Mesenchymal stem cell (in vitro differentiated cells and primary cell): ENCODE data around the gene ADTRP.

Experiments
- DNase-seq: peaks from one replicate; pipeline ENCODE4 v3.0.0-alpha.2; 2013
- H2AFZ ChIP-seq: one replicate; pipeline ENCODE4 v1.6.1; 2013; ENCODE audit warnings: low read depth, mild to moderate bottlenecking, control low read depth, inconsistent platforms, low read length, moderate library complexity
- H2AK5ac ChIP-seq: 2 replicates; pipeline ENCODE4 v1.6.1; 2013; ENCODE audit warnings: low read length, moderate library complexity, mild to moderate bottlenecking, inconsistent platforms; ENCODE audit not compliant: severe bottlenecking
- H2BK120ac ChIP-seq: one replicate; pipeline ENCODE4 v1.6.1; 2013; ENCODE audit warnings: low read depth, mild to moderate bottlenecking, inconsistent platforms, low read length, moderate library complexity
- H2BK12ac ChIP-seq, 2 experiments: one replicate each; pipeline ENCODE4 v1.6.1; 2013; ENCODE audit warnings: inconsistent platforms in 2 of 2, low read length in 2 of 2, mild to moderate bottlenecking in 2 of 2, moderate library complexity in 2 of 2, control low read depth in 1 of 2
- H2BK15ac ChIP-seq: one replicate; pipeline ENCODE4 v1.6.1; 2013; ENCODE audit warnings: mild to moderate bottlenecking, low read depth, inconsistent platforms; ENCODE audit not compliant: poor library complexity, severe bottlenecking
- H2BK5ac ChIP-seq: 2 replicates; pipeline ENCODE4 v1.6.1; 2013; ENCODE audit warnings: low read depth, mild to moderate bottlenecking, low read length, control low read depth, inconsistent platforms; ENCODE audit not compliant: poor library complexity, severe bottlenecking
- H3K14ac ChIP-seq, 2 experiments: one replicate each; pipeline ENCODE4 v1.6.1; 2013; ENCODE audit warnings: inconsistent platforms in 2 of 2, low read length in 2 of 2, control low read depth in 1 of 2, mild to moderate bottlenecking in 1 of 2, moderate library complexity in 1 of 2
- H3K18ac ChIP-seq, 2 experiments: one replicate each; pipeline ENCODE4 v1.6.1; 2013; ENCODE audit warnings: inconsistent platforms in 2 of 2, low read length in 2 of 2, control low read depth in 1 of 2, low read depth in 1 of 2, mild to moderate bottlenecking in 1 of 2
- H3K23ac ChIP-seq, 2 experiments: one replicate each; pipeline ENCODE4 v1.6.1; 2013; ENCODE audit warnings: inconsistent platforms in 2 of 2, low read length in 2 of 2, mild to moderate bottlenecking in 2 of 2, moderate library complexity in 2 of 2, control low read depth in 1 of 2
- H3K27ac ChIP-seq: 2 replicates; pipeline ENCODE4 v1.5.1; 2013; ENCODE audit warnings: mild to moderate bottlenecking, moderate library complexity, low read length, control low read depth, inconsistent platforms; ENCODE audit not compliant: poor library complexity, severe bottlenecking
- H3K27me3 ChIP-seq, 2 experiments: 2 replicates each; pipeline versions ENCODE4 v1.6.1 to v1.7.0; 2013; ENCODE audit warnings: low read length in 2 of 2, mild to moderate bottlenecking in 2 of 2, moderate library complexity in 2 of 2, control low read depth in 1 of 2, inconsistent platforms in 1 of 2; ENCODE audit not compliant: control insufficient read depth in 1 of 2, insufficient read depth in 1 of 2
- H3K36me3 ChIP-seq, 2 experiments: 2 replicates each; pipeline versions ENCODE4 v1.6.1 to v1.7.0; 2013; ENCODE audit warnings: low read length in 2 of 2, control low read depth in 1 of 2, inconsistent platforms in 1 of 2, low read depth in 1 of 2, mild to moderate bottlenecking in 1 of 2; ENCODE audit not compliant: insufficient read depth in 2 of 2, control insufficient read depth in 1 of 2
- H3K4ac ChIP-seq, 2 experiments: one replicate each; pipeline ENCODE4 v1.6.1; 2013; ENCODE audit warnings: inconsistent platforms in 2 of 2, low read length in 2 of 2, mild to moderate bottlenecking in 2 of 2, moderate library complexity in 2 of 2, control low read depth in 1 of 2, low read depth in 1 of 2
- H3K4me1 ChIP-seq: 2 replicates; pipeline ENCODE4 v1.6.1; 2013; ENCODE audit warnings: low read depth, low read length, control low read depth; ENCODE audit not compliant: control insufficient read depth, insufficient read depth
- H3K4me2 ChIP-seq: 2 replicates; pipeline ENCODE4 v1.6.1; 2013; ENCODE audit warnings: low read length, mild to moderate bottlenecking, inconsistent platforms; ENCODE audit not compliant: poor library complexity, severe bottlenecking
- H3K4me3 ChIP-seq, 2 experiments: 2 replicates each; pipeline versions ENCODE4 v1.5.1 to v1.7.0; 2013; ENCODE audit warnings: low read length in 2 of 2, mild to moderate bottlenecking in 2 of 2, control low read depth in 1 of 2, low read depth in 1 of 2; ENCODE audit not compliant: insufficient read depth in 1 of 2
- H3K79me1 ChIP-seq: replicated peaks from 2 replicates; pipeline ENCODE4 v1.6.1; 2013; ENCODE audit warnings: mild to moderate bottlenecking, control low read depth, low read length, inconsistent platforms; ENCODE audit not compliant: poor library complexity, severe bottlenecking
- H3K9ac ChIP-seq: 2 replicates; pipeline ENCODE4 v1.7.0; 2013; ENCODE audit warnings: mild to moderate bottlenecking, low read length, moderate library complexity
- H3K9me3 ChIP-seq: 2 replicates; pipeline ENCODE4 v1.7.0; 2013; ENCODE audit warnings: mild to moderate bottlenecking, low read length; ENCODE audit not compliant: control insufficient read depth
- H4K8ac ChIP-seq: one replicate; pipeline ENCODE4 v1.6.1; 2013; ENCODE audit warnings: inconsistent platforms, mild to moderate bottlenecking, low read length, moderate library complexity
- H4K91ac ChIP-seq: one replicate; pipeline ENCODE4 v1.6.1; 2013; ENCODE audit warnings: mild to moderate bottlenecking, low read length, inconsistent platforms
- WGBS: methylation state at CpG from one replicate; pipeline ENCODE4 v1.1.7; 2013; ENCODE audit warnings: mixed read lengths; 5-methylcytosine and 5-hydroxymethylcytosine counted together

The ADTRP gene

DNA sequence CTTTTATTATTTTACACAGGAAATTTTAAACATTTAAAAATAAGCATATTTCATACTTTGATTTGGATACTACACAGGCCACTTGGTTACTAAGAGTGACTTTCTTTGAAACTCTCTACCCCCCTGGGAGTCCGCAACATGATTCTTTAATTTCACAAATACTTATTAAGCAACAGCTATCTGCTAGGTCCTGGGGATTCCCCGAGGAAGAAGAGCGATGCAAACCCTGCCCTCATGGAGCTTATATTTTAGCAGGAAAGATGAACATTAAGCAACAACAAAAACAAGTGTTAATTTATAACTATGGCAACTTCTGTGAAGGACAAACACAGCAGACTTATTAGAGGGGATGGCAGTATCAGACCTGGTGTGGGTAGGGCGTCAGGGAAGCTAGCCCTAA lies 3.9 kb upstream of the ADTRP start:
- no peak overlapping the region for H2AK5ac ChIP-seq
- no peak overlapping the region for H2BK120ac ChIP-seq
- no peaks in the 10 kb centered on the region for H3K27me3 ChIP-seq
- no peaks in the 10 kb centered on the region for H3K9me3 ChIP-seq
- H4K8ac ChIP-seq, result no peak overlapping the region
- H3K36me3 ChIP-seq, result no peaks in the 10 kb centered on the region
- H3K14ac ChIP-seq, result no peak overlapping the region
- no peak overlapping the region for H3K4ac ChIP-seq
- H3K4me2 ChIP-seq, result no peak overlapping the region
- no peaks in the 10 kb centered on the region for H3K79me1 ChIP-seq
- H3K18ac ChIP-seq, result no peak overlapping the region
- no peak overlapping the region for H3K27ac ChIP-seq
- H3K4me1 ChIP-seq, result no peaks in the 10 kb centered on the region
- no peak overlapping the region for H2BK12ac ChIP-seq
- no peak overlapping the region for H3K9ac ChIP-seq
- no peak overlapping the region for H3K23ac ChIP-seq
- no peak overlapping the region for H2BK5ac ChIP-seq
- H2BK15ac ChIP-seq, result no peak overlapping the region
- DNase-seq, result no peak
- H2AFZ ChIP-seq, result no peak overlapping the region
- no peak overlapping the region for H4K91ac ChIP-seq
- 96% methylated on average over 3 of the region's 4 CpGs for WGBS
- H3K4me3 ChIP-seq, result no peak overlapping the region

DNA sequence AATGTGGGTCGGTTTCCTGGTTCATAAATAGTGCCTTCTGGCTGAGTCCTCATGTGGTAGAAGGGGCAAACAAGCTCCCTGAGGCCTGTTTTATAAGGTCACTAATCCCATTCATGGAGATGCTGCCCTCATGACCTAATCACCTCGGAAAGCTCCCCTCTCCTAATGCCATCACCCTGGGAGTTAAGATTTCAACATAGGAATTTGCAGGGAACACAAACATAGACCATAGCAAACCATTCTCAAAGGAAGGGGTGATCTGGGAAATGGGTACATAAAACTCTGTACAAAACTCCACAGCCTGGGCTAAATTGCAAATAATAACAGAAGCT lies 1.5 kb upstream of the ADTRP start:
- no peaks in the 10 kb centered on the region for H3K79me1 ChIP-seq
- no peak overlapping the region for H3K14ac ChIP-seq
- H3K4me1 ChIP-seq, result no peaks in the 10 kb centered on the region
- DNase-seq, result no peak
- no peak overlapping the region for H3K18ac ChIP-seq
- no peak overlapping the region for H3K4ac ChIP-seq
- H4K91ac ChIP-seq, result no peak overlapping the region
- no peaks in the 10 kb centered on the region for H3K9me3 ChIP-seq
- no peak overlapping the region for H4K8ac ChIP-seq
- no peaks in the 10 kb centered on the region for H3K36me3 ChIP-seq
- no peak overlapping the region for H2BK5ac ChIP-seq
- no peak overlapping the region for H2BK120ac ChIP-seq
- H2AK5ac ChIP-seq, result no peak overlapping the region
- H3K27me3 ChIP-seq, result no peaks in the 10 kb centered on the region
- no peak overlapping the region for H2BK15ac ChIP-seq
- no peak overlapping the region for H2AFZ ChIP-seq
- H3K27ac ChIP-seq, result no peak overlapping the region
- H3K4me3 ChIP-seq, result no peak overlapping the region
- H3K23ac ChIP-seq, result no peak overlapping the region
- H3K4me2 ChIP-seq, result no peak overlapping the region
- no peak overlapping the region for H3K9ac ChIP-seq
- H2BK12ac ChIP-seq, result no peak overlapping the region
- WGBS, result 100% methylated on average over 1 of the region's 2 CpGs

DNA sequence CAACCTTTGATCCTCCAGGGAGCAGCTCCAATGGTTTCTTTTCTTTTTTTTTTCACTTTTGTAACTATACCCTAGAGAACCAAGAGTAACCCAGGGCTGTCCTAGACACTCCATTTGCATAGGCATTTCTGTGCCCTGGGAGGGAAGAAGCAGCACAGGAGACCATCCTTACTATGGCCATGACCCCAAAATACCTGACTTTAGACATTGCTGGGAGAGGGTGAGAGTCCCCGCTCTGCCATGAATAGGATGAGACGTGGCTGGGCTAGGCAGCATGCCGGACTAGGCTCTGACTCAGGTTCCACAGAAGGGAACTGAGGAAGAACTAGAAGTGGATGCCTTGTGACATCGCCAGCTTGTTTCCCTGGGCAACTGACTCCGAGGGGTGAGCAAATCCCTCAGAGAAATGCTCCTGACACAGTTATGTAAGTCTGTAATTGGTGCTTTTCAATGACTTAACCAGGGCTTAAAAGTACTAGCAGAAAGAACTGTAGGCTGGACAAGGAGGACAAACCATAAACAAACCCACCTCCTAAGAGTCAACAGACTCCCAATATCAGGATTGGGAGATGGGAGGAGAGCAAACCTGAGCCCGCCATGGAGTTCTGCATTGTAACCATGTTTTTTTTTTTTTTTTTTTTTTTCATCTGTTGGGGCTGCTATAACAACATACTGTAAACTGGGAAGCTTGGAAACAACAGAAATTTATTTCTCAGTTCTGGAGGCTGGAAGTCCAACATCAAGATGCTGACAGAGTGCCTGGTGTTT lies 910 bp upstream of the ADTRP start:
- H3K4ac ChIP-seq, result no peak overlapping the region
- H3K79me1 ChIP-seq, result no peaks in the 10 kb centered on the region
- no peaks in the 10 kb centered on the region for H3K36me3 ChIP-seq
- H4K8ac ChIP-seq, result no peak overlapping the region
- no peak overlapping the region for H3K18ac ChIP-seq
- no peak overlapping the region for H2BK15ac ChIP-seq
- H3K27me3 ChIP-seq, result no peaks in the 10 kb centered on the region
- H4K91ac ChIP-seq, result no peak overlapping the region
- H3K27ac ChIP-seq, result no peak overlapping the region
- no peaks in the 10 kb centered on the region for H3K4me1 ChIP-seq
- H2AK5ac ChIP-seq, result peak overlapping the region; percentile 53
- H2BK5ac ChIP-seq, result no peak overlapping the region
- H2BK120ac ChIP-seq, result no peak overlapping the region
- H3K23ac ChIP-seq, result no peak overlapping the region
- DNase-seq, result no peak
- H2AFZ ChIP-seq, result no peak overlapping the region
- 93% methylated on average over 5 of the region's 6 CpGs for WGBS
- no peak overlapping the region for H3K9ac ChIP-seq
- H3K14ac ChIP-seq, result no peak overlapping the region
- peak overlapping the region in 1 of 2 experiments; percentile 16 for H3K4me3 ChIP-seq
- H3K4me2 ChIP-seq, result no peak overlapping the region
- no peak overlapping the region for H2BK12ac ChIP-seq
- H3K9me3 ChIP-seq, result no peaks in the 10 kb centered on the region

DNA sequence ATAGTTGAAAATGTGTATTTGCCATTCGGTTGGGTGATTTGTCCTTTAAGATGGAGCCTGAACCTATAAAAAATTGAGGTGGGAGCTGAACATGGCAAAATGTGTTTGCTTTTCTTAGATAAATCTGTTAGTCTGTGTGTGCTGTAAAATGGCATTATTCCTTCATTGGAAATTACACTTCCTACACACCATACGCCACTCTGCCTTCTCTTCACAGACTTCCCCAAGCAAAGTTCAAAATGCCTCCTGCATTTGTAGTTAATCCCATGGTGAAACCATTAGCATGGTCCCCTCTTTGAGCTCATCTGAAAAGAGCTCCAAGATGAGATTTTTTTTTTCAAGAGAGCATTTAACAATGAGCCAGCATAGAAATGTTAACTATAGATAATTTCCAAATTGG lies 567 bp downstream of the ADTRP start:
- WGBS, result 100% methylated on average over 2 of the region's 2 CpGs
- no peak overlapping the region for H2BK5ac ChIP-seq
- H3K9ac ChIP-seq, result no peak overlapping the region

More for the DNA sequence above, 567 bp downstream of the ADTRP start:
- DNase-seq, result no peak
- Histone ChIP-seq H3K9me3 (no peaks in the 10 kb centered on the region), H2BK15ac (no peak overlapping the region), H3K23ac (no peak overlapping the region), H3K27ac (no peak overlapping the region), H2AK5ac (no peak overlapping the region), H2AFZ (no peak overlapping the region), H3K36me3 (no peaks in the 10 kb centered on the region), H3K4me2 (no peak overlapping the region), H3K4me3 (no peak overlapping the region), H2BK120ac (no peak overlapping the region), H3K27me3 (no peaks in the 10 kb centered on the region), H2BK12ac (no peak overlapping the region), H4K8ac (no peak overlapping the region), H3K79me1 (no peaks in the 10 kb centered on the region), H3K4me1 (peaks cover 5% of the 10 kb centered on the region), H3K4ac (no peak overlapping the region), H4K91ac (no peak overlapping the region), H3K18ac (no peak overlapping the region), H3K14ac (no peak overlapping the region)
